ENCODE measurements around the gene GOLGA8B. TPM values are rescaled to one million over a fixed set of nuclear protein-coding genes. Genes with fewer than 3 reads are reported as not detected.

GOLGA8B gene
- total RNA-seq, 1 donor from 2014 or later: 55.5 TPM

GRCh38 chr15:34607832-34608231 is 24.4 kb upstream of the GOLGA8B start:
- intact Hi-C loops (cut with DNase I): no loop called here
- Histone ChIP-seq H3K4me1 (no peaks in the 10 kb centered on the region), H3K27ac (no peak overlapping the region), H3K4me3 (no peak overlapping the region), H3K36me3 (no peaks in the 10 kb centered on the region), H3K27me3 (ENCODE audit: low read depth) (no peaks in the 10 kb centered on the region), H3K9me3 (no peaks in the 10 kb centered on the region)
- no peak for DNase-seq
- TF ChIP-seq CTCF (IDR thresholded peaks at IDR 0.05): no peak
- ATAC-seq: no peak

- Histone ChIP-seq H3K27me3 (ENCODE audit: low read depth) (no peaks in the 10 kb centered on the region), H3K4me3 (no peak overlapping the region), H3K4me1 (no peaks in the 10 kb centered on the region), H3K9me3 (no peaks in the 10 kb centered on the region), H3K36me3 (no peaks in the 10 kb centered on the region), H3K27ac (no peak overlapping the region)
- TF ChIP-seq CTCF (IDR thresholded peaks at IDR 0.05): no peak
- intact Hi-C loops (cut with DNase I): no loop called here
- ATAC-seq: no peak
- DNase-seq: no peak
Measured at GRCh38 chr15:34606545-34606944, 23.1 kb upstream of the GOLGA8B start.

DNA sequence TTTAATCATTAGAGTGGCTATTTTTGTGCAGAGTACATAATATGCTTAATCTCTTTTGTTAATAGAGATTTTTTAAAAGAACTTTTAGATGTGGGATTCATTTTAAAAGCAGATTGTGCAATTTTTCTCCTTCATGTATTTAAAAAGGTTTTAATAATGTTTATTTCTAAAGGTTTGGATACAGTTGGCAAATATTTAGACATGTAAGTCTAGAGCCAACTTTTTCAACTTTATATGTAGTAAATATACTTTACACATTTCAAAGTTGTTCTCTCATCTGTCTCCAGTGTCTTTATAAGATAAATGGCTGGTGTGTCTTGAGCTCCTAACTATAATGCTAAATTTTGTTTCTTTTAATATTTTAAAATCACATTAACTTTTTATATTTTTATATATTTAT is 22.7 kb upstream of the GOLGA8B start:
- no peak for ATAC-seq

GRCh38 chr15:34603095-34603494 is 19.6 kb upstream of the GOLGA8B start:
- no peak for TF ChIP-seq CTCF (IDR thresholded peaks at IDR 0.05)
- no peaks in the 10 kb centered on the region for H3K9me3 ChIP-seq
- H3K36me3 ChIP-seq: no peaks in the 10 kb centered on the region
- no peaks in the 10 kb centered on the region for H3K4me1 ChIP-seq
- ATAC-seq: no peak
- no peak for DNase-seq
- no peak overlapping the region for H3K4me3 ChIP-seq
- H3K27me3 ChIP-seq (ENCODE audit: low read depth): no peaks in the 10 kb centered on the region
- intact Hi-C loops (cut with DNase I): no loop called here
- H3K27ac ChIP-seq: no peak overlapping the region

More for the DNA sequence above, 22.7 kb upstream of the GOLGA8B start:
- no peak for DNase-seq
- Histone ChIP-seq H3K27me3 (ENCODE audit: low read depth) (no peaks in the 10 kb centered on the region), H3K9me3 (no peaks in the 10 kb centered on the region), H3K36me3 (no peaks in the 10 kb centered on the region), H3K27ac (no peak overlapping the region), H3K4me1 (no peaks in the 10 kb centered on the region), H3K4me3 (no peak overlapping the region)
- intact Hi-C loops (cut with DNase I): no loop called here
- TF ChIP-seq CTCF (IDR thresholded peaks at IDR 0.05): no peak

DNA sequence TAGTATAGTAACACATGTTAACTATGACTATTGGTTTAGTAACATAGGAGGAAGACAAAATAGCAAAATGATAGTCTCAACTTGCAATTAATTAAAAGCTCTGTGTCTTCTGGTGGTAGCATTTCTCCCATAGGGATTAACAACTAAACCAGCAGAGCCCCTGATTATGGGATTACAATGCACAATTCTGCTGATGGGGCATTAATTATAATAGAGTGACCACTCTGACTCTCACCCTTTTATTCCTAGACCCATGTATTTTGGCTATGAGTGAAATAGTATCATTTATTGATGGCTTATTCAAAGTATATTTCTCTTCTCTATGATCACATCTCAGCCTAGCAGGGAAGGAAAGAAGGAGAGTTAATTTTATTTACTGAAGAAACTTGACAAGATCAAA is 17.5 kb upstream of the GOLGA8B start:
- Histone ChIP-seq H3K4me1 (no peaks in the 10 kb centered on the region), H3K9me3 (no peaks in the 10 kb centered on the region), H3K36me3 (no peaks in the 10 kb centered on the region), H3K27ac (no peak overlapping the region), H3K27me3 (ENCODE audit: low read depth) (no peaks in the 10 kb centered on the region), H3K4me3 (no peak overlapping the region)
- TF ChIP-seq CTCF (IDR thresholded peaks at IDR 0.05): no peak
- no peak for DNase-seq
- intact Hi-C loops (cut with DNase I): no loop called here
- no peak for ATAC-seq
